ENCODE results near the gene EPB41L2.
A peak's percentile ranks its signal among the peaks of the same experiment; 100 is the strongest.
"Not testable (repeated sequence)": the region's sequence is repeated elsewhere in the genome, so short reads cannot be mapped to it uniquely, and the experiment has no call there.

The EPB41L2 gene

GRCh38 chr6:130915606-130916005 lies 147.4 kb downstream of the EPB41L2 start:
- not testable (repeated sequence) for H3K27me3 ChIP-seq (ENCODE audit: insufficient read depth, low read length); H3K27ac ChIP-seq (ENCODE audit: low read depth, low read length); H3K36me3 ChIP-seq (ENCODE audit: insufficient read depth, low read length); H3K4me1 ChIP-seq (ENCODE audit: control insufficient read depth, insufficient read depth, low read length, unreplicated experiment); H3K79me2 ChIP-seq (ENCODE audit: control insufficient read depth, insufficient read depth, low read length, unreplicated experiment); H2AFZ ChIP-seq (ENCODE audit: low read length, unreplicated experiment); H3K4me3 ChIP-seq (ENCODE audit: low read depth, low read length)

GRCh38 chr6:130913120-130913519 lies 149.9 kb downstream of the EPB41L2 start:
- Histone ChIP-seq H3K27me3 (ENCODE audit: insufficient read depth, low read length) (no peaks in the 10 kb centered on the region), H2AFZ (ENCODE audit: low read length, unreplicated experiment) (no peak overlapping the region), H3K4me3 (ENCODE audit: low read depth, low read length) (no peak overlapping the region), H3K4me1 (ENCODE audit: control insufficient read depth, insufficient read depth, low read length, unreplicated experiment) (peaks cover 3% of the 10 kb centered on the region), H3K27ac (ENCODE audit: low read depth, low read length) (no peak overlapping the region), H3K36me3 (ENCODE audit: insufficient read depth, low read length) (peaks cover 4% of the 10 kb centered on the region; the same call in 1 of the 2 replicates), H3K79me2 (ENCODE audit: control insufficient read depth, insufficient read depth, low read length, unreplicated experiment) (no peaks in the 10 kb centered on the region)

DNA sequence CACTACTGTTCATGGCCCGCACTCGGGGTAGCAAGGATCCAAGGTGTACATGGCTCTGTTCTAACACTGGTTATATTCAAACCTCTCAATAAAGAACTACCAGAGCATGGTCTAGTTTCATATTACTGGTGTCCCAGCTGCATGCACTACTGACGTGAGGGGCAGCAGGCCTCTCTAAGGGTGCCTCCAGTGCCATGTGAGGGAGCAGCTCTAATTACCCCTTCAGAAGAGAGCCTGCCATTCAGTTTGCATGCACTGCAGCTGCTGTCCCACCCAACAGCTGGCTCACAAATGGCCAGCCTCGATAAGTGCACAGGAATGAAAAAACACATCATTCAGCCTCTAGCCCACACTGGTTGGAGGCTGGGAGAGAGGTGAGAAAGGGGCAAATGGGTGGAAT lies 150.6 kb downstream of the EPB41L2 start:
- Histone ChIP-seq H3K27ac (ENCODE audit: low read depth, low read length) (no peak overlapping the region), H2AFZ (ENCODE audit: low read length, unreplicated experiment) (no peak overlapping the region), H3K36me3 (ENCODE audit: insufficient read depth, low read length) (peaks cover 4% of the 10 kb centered on the region; the same call in 1 of the 2 replicates), H3K4me1 (ENCODE audit: control insufficient read depth, insufficient read depth, low read length, unreplicated experiment) (peaks cover 10% of the 10 kb centered on the region), H3K79me2 (ENCODE audit: control insufficient read depth, insufficient read depth, low read length, unreplicated experiment) (no peaks in the 10 kb centered on the region), H3K4me3 (ENCODE audit: low read depth, low read length) (no peak overlapping the region), H3K27me3 (ENCODE audit: insufficient read depth, low read length) (no peaks in the 10 kb centered on the region)

GRCh38 chr6:130908958-130909357 lies 154.1 kb downstream of the EPB41L2 start:
- no peaks in the 10 kb centered on the region for H3K36me3 ChIP-seq (ENCODE audit: insufficient read depth, low read length)
- H3K79me2 ChIP-seq (ENCODE audit: control insufficient read depth, insufficient read depth, low read length, unreplicated experiment), result no peaks in the 10 kb centered on the region
- no peak overlapping the region for H2AFZ ChIP-seq (ENCODE audit: low read length, unreplicated experiment)
- H3K27ac ChIP-seq (ENCODE audit: low read depth, low read length), result no peak overlapping the region
- H3K27me3 ChIP-seq (ENCODE audit: insufficient read depth, low read length), result no peaks in the 10 kb centered on the region
- peaks cover 26% of the 10 kb centered on the region for H3K4me1 ChIP-seq (ENCODE audit: control insufficient read depth, insufficient read depth, low read length, unreplicated experiment)
- no peak overlapping the region for H3K4me3 ChIP-seq (ENCODE audit: low read depth, low read length)

GRCh38 chr6:130908188-130908587 lies 154.9 kb downstream of the EPB41L2 start:
- no peaks in the 10 kb centered on the region for H3K79me2 ChIP-seq (ENCODE audit: control insufficient read depth, insufficient read depth, low read length, unreplicated experiment)
- no peaks in the 10 kb centered on the region for H3K36me3 ChIP-seq (ENCODE audit: insufficient read depth, low read length)
- no peak overlapping the region for H2AFZ ChIP-seq (ENCODE audit: low read length, unreplicated experiment)
- peaks cover 26% of the 10 kb centered on the region for H3K4me1 ChIP-seq (ENCODE audit: control insufficient read depth, insufficient read depth, low read length, unreplicated experiment)
- no peaks in the 10 kb centered on the region for H3K27me3 ChIP-seq (ENCODE audit: insufficient read depth, low read length)
- H3K27ac ChIP-seq (ENCODE audit: low read depth, low read length), result no peak overlapping the region
- no peak overlapping the region for H3K4me3 ChIP-seq (ENCODE audit: low read depth, low read length)

- no peaks in the 10 kb centered on the region for H3K27me3 ChIP-seq (ENCODE audit: insufficient read depth, low read length)
- H3K36me3 ChIP-seq (ENCODE audit: insufficient read depth, low read length), result no peaks in the 10 kb centered on the region
- H3K79me2 ChIP-seq (ENCODE audit: control insufficient read depth, insufficient read depth, low read length, unreplicated experiment), result no peaks in the 10 kb centered on the region
- no peak overlapping the region for H2AFZ ChIP-seq (ENCODE audit: low read length, unreplicated experiment)
- peak overlapping the region; percentile 32; the same call in 1 of the 2 replicates for H3K27ac ChIP-seq (ENCODE audit: low read depth, low read length)
- H3K4me1 ChIP-seq (ENCODE audit: control insufficient read depth, insufficient read depth, low read length, unreplicated experiment), result peaks cover 27% of the 10 kb centered on the region
- H3K4me3 ChIP-seq (ENCODE audit: low read depth, low read length), result no peak overlapping the region
Measured at GRCh38 chr6:130907687-130908086, 155.4 kb downstream of the EPB41L2 start.

GRCh38 chr6:130906736-130907381 lies 156.2 kb downstream of the EPB41L2 start:
- Histone ChIP-seq H3K27me3 (ENCODE audit: insufficient read depth, low read length) (no peaks in the 10 kb centered on the region), H3K4me3 (ENCODE audit: low read depth, low read length) (no peak overlapping the region), H3K4me1 (ENCODE audit: control insufficient read depth, insufficient read depth, low read length, unreplicated experiment) (peaks cover 33% of the 10 kb centered on the region), H3K36me3 (ENCODE audit: insufficient read depth, low read length) (no peaks in the 10 kb centered on the region), H3K79me2 (ENCODE audit: control insufficient read depth, insufficient read depth, low read length, unreplicated experiment) (no peaks in the 10 kb centered on the region), H2AFZ (ENCODE audit: low read length, unreplicated experiment) (no peak overlapping the region), H3K27ac (ENCODE audit: low read depth, low read length) (peak overlapping the region; percentile 32)

DNA sequence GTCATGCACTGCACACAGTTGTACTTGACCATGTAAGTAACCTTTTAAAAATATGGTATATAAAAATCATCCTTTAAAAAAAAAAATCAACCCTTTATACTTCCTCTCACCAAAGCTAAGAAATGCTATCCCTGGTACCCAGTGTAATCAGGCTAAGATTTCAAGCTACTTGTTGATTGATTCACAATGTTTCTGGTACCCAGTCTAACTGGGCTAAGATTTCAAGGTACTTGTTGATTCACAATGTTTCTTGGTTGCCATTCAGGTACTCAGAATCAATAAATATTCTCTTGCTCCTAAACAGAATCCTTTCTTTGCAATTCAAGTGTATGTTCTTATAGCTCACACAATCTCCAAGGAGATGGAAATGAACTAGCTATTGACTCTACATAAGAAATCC lies 159.4 kb downstream of the EPB41L2 start:
- Histone ChIP-seq H3K79me2 (ENCODE audit: control insufficient read depth, insufficient read depth, low read length, unreplicated experiment) (no peaks in the 10 kb centered on the region), H3K27me3 (ENCODE audit: insufficient read depth, low read length) (no peaks in the 10 kb centered on the region), H3K36me3 (ENCODE audit: insufficient read depth, low read length) (peaks cover 5% of the 10 kb centered on the region; the same call in 1 of the 2 replicates), H3K27ac (ENCODE audit: low read depth, low read length) (no peak overlapping the region), H3K4me3 (ENCODE audit: low read depth, low read length) (no peak overlapping the region), H3K4me1 (ENCODE audit: control insufficient read depth, insufficient read depth, low read length, unreplicated experiment) (peaks cover 50% of the 10 kb centered on the region), H2AFZ (ENCODE audit: low read length, unreplicated experiment) (no peak overlapping the region)

DNA sequence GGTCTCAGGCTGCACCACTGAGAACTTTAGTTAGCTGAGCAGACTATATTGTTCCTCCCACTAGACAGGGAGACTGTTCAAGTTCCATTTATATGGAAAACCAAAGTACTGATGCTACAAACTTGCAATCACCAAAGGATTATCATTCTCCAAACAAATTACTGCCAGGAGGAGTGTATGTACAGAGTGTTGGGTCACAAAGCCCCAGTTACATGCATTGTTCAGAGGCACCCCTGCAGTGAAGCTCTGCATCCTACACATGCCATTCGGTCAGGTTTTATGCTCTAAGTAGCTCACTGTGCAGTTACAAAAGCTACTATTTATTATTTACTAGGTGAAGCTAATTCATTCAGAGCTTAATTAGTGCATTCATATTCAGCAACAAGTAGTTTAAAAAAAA lies 160.0 kb downstream of the EPB41L2 start:
- Histone ChIP-seq H3K4me1 (ENCODE audit: control insufficient read depth, insufficient read depth, low read length, unreplicated experiment) (peaks cover 45% of the 10 kb centered on the region), H3K27ac (ENCODE audit: low read depth, low read length) (no peak overlapping the region), H3K36me3 (ENCODE audit: insufficient read depth, low read length) (peaks cover 5% of the 10 kb centered on the region; the same call in 1 of the 2 replicates), H3K27me3 (ENCODE audit: insufficient read depth, low read length) (no peaks in the 10 kb centered on the region), H2AFZ (ENCODE audit: low read length, unreplicated experiment) (no peak overlapping the region), H3K4me3 (ENCODE audit: low read depth, low read length) (no peak overlapping the region), H3K79me2 (ENCODE audit: control insufficient read depth, insufficient read depth, low read length, unreplicated experiment) (no peaks in the 10 kb centered on the region)

- 0 out of 2 replicates have a peak overlapping the region, but pooled peaks have one; percentile 9 for H3K4me3 ChIP-seq (ENCODE audit: low read depth, low read length)
- peaks cover 26% of the 10 kb centered on the region for H3K4me1 ChIP-seq (ENCODE audit: control insufficient read depth, insufficient read depth, low read length, unreplicated experiment)
- no peak overlapping the region for H2AFZ ChIP-seq (ENCODE audit: low read length, unreplicated experiment)
- H3K27ac ChIP-seq (ENCODE audit: low read depth, low read length), result no peak overlapping the region
- H3K79me2 ChIP-seq (ENCODE audit: control insufficient read depth, insufficient read depth, low read length, unreplicated experiment), result no peaks in the 10 kb centered on the region
- H3K27me3 ChIP-seq (ENCODE audit: insufficient read depth, low read length), result no peaks in the 10 kb centered on the region
- peaks cover 5% of the 10 kb centered on the region for H3K36me3 ChIP-seq (ENCODE audit: insufficient read depth, low read length)
Measured at GRCh38 chr6:130900913-130901312, 162.1 kb downstream of the EPB41L2 start.

DNA sequence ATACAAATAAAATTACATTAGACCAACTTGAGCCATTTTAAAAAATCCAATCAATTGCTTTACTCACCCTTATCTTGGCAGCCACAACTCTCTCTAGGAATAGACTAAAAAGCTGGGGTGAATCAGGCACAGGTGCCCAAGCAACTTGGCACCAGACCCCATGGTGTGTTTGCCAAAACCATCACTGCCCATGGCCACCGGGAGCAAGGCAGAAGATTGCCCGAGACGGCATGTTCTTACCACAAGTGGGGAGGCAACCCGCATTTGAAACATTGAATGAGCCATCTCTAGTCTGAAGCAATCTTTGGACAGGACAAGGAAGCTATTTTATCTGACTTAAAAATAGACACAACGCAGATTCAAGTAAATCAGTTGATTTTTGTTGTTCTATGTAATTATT lies 166.8 kb downstream of the EPB41L2 start:
- H3K36me3 ChIP-seq (ENCODE audit: insufficient read depth, low read length), result peaks cover 11% of the 10 kb centered on the region
- no peak overlapping the region for H3K4me3 ChIP-seq (ENCODE audit: low read depth, low read length)
- H3K79me2 ChIP-seq (ENCODE audit: control insufficient read depth, insufficient read depth, low read length, unreplicated experiment), result no peaks in the 10 kb centered on the region
- peaks cover 10% of the 10 kb centered on the region for H3K4me1 ChIP-seq (ENCODE audit: control insufficient read depth, insufficient read depth, low read length, unreplicated experiment)
- H2AFZ ChIP-seq (ENCODE audit: low read length, unreplicated experiment), result no peak overlapping the region
- H3K27ac ChIP-seq (ENCODE audit: low read depth, low read length), result no peak overlapping the region
- H3K27me3 ChIP-seq (ENCODE audit: insufficient read depth, low read length), result no peaks in the 10 kb centered on the region

Measured in ACC112 (cell line).